Hematopoietic multipotent progenitor cell treated with erythropoietin and hydrocortisone succinate and interleukin-3 and kit ligand, for 8 days (in vitro differentiated cells): ENCODE results near the gene NFATC2.
"Not testable (repeated sequence)": the region's sequence is repeated elsewhere in the genome, so short reads cannot be mapped to it uniquely, and the experiment has no call there.

Source experiments
- DNase-seq: peaks from one replicate; pipeline ENCODE4 v3.0.0-alpha.2; 2015

The NFATC2 gene

GRCh38 chr20:51346686-51347485, 195.6 kb downstream of the NFATC2 start:
- no peak for DNase-seq

GRCh38 chr20:51345601-51346101, 196.9 kb downstream of the NFATC2 start:
- no peak for DNase-seq

DNA sequence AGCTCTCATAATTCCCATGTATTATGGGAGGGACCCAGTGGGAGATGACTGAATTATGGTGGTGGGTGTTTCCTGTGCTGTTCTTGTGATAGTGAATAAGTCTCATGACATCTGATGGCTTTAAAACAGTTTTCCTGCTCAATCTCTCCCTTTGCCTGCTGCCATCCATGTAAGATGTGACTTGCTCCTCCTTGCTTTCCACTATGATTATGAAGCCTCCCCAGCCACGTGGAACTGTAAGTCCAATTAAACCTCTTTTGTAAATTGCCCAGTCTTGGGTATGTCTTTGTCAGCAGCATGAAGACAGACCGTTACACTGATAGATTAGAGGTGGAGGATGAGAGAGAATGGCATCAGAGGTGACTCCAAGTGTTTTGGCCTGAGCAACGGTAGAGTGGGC, 198.7 kb downstream of the NFATC2 start:
- not testable (repeated sequence) for DNase-seq

GRCh38 chr20:51342510-51343236, 199.8 kb downstream of the NFATC2 start:
- DNase-seq, result no peak

- DNase-seq, result no peak
These were observed 200.9 kb downstream of the NFATC2 start for GRCh38 chr20:51341581-51341980.

DNA sequence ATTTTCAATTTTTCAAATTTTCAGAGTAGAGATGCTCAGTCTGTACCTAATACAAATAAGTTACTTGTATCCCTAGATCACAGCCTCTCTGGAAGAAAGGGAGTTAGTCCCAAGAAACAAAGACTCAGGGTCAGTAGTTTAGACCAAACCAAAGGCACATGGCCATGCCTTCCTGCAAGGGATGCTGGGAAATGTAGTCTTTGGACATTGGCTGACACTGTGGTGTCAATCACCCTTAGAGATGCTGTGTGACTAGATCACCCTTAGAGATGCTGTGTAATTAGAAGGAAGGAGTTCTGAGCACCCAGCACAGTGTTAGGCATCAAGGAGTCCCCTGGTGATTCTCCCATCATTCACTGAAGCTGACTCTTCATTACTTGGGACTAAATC, 202.1 kb downstream of the NFATC2 start:
- peak; percentile 32 for DNase-seq

GRCh38 chr20:51339721-51340450, 202.6 kb downstream of the NFATC2 start:
- peak; percentile 21 for DNase-seq

DNA sequence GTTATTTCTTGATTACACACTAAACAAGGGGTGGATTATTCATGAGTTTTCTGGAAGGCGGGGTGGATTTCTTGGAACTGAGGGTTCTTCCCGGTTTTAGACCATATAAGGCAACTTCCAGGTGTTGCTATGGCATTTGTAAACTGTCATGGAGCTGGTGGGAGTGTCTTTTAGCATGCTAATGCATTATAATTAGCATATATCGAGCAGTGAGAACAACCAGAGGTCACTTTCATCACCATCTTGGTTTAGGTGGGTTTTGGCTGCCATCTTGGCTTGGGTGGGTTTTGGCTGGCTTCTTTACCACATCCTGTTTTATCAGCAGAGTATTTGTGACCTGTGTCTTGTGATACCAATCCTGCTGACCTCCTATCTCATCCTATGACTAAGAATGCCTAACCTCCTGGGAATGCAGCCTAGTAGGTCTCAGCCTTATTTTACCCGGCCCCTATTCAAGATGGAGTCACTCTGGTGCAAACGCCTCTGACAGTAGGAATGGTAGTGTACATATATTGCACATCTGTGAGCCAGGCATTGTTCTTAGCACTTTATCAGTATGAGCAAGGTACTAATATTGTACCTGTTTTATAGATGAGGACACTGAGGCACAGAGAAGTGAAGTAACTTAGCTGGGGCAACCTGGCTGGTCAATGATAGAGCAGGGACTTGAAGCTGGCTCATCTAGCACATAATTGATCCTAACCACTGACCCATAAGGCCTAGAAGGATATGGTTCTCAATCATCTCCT, 203.7 kb downstream of the NFATC2 start:
- DNase-seq, result peak; percentile 80

DNA sequence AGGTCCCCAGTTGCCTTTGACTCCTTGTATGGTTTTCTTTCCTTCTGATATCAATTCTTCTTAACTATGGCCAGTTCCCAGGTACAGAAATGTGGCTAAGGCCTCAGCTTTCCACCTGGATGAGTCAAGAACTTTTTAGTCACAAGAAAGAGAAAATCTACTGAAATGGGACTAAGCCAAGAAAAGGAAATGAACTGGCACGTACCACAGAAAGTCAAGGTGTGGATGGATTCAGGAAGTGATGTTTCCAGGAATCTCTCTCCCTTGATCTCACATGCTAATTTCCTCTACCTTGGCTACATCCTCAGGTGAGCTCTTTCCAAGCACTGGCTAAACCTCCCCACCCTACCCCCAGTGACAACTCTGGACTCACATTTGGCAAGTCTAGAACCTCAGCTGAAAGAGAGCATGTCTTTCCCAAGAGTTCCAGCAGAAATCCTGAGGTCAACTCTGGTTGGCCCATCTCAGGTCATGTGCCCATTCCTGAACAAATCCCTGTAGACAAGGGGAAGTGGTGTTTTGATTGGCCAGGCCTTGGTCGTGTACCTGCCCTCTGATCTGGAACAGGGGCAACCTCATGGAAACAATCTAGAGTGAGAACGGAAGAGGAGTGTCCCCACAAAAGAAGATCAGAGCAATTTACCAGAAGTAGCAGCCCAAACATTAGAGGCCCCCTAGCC, 205.3 kb downstream of the NFATC2 start:
- DNase-seq, result no peak
